IPS-11a (cell line): ENCODE results near the gene ELF3.
"Not testable (repeated sequence)": the region's sequence is repeated elsewhere in the genome, so short reads cannot be mapped to it uniquely, and the experiment has no call there.

Experiments used
- H3K4me3 ChIP-seq: one replicate; pipeline ENCODE4 v1.5.1; 2013; ENCODE audit warnings: low read depth, low read length, control low read depth

ELF3 gene

GRCh38 chr1:202007805-202008489, 2.4 kb upstream of the ELF3 start:
- H3K4me3 ChIP-seq, result peak overlapping the region; percentile 30

DNA sequence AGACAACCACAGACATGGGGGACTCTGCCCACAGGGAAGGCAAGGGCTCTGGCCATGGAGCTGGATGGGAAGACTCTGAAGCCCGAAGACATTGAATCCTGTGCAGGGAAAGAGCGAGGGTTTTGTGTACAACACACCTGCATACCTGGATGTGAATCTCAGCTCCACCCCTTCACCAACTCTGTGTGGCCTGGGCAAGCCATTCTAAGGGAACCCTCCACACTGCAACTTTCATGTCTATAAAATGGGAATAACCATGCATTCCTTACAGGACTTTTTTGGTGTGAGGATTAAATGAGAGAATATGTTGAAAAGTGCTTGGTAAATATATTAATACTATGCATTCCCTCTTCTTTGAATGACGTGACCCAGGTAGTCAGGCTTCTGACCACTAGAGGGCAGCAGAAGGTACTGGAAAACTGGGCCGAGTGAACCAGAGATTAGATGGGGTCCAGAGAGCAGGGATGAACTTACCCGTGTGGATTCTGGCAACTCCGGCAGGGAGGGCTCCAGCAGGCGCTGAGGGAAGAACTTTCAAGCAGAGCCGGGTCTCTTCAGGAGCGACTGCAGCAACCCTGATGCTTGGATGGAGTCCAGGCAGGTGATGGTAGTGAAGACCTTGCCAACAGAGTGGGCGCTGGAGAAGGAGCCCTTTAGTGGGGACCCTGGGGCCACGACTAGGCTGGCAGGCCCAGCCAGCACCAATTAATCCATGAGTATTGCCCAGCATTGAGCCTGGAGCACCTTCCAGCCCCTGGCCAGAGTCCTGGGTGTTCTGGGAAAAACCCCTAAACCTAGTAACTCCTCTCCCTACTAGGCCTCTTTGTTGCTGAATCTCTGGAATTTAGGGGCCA, 834 bp upstream of the ELF3 start:
- no peak overlapping the region for H3K4me3 ChIP-seq

DNA sequence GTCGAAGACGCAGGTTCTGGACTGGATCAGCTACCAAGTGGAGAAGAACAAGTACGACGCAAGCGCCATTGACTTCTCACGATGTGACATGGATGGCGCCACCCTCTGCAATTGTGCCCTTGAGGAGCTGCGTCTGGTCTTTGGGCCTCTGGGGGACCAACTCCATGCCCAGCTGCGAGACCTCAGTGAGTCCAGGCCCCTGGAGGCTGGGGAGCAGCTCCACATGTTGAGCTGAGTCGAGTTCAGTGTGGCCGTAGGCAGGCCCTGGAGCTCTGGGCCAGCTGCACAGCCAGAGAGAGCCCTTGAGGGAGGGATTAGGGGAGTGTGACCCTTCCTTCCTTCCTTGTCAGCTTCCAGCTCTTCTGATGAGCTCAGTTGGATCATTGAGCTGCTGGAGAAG, 1.6 kb downstream of the ELF3 start:
- H3K4me3 ChIP-seq, result no peak overlapping the region

DNA sequence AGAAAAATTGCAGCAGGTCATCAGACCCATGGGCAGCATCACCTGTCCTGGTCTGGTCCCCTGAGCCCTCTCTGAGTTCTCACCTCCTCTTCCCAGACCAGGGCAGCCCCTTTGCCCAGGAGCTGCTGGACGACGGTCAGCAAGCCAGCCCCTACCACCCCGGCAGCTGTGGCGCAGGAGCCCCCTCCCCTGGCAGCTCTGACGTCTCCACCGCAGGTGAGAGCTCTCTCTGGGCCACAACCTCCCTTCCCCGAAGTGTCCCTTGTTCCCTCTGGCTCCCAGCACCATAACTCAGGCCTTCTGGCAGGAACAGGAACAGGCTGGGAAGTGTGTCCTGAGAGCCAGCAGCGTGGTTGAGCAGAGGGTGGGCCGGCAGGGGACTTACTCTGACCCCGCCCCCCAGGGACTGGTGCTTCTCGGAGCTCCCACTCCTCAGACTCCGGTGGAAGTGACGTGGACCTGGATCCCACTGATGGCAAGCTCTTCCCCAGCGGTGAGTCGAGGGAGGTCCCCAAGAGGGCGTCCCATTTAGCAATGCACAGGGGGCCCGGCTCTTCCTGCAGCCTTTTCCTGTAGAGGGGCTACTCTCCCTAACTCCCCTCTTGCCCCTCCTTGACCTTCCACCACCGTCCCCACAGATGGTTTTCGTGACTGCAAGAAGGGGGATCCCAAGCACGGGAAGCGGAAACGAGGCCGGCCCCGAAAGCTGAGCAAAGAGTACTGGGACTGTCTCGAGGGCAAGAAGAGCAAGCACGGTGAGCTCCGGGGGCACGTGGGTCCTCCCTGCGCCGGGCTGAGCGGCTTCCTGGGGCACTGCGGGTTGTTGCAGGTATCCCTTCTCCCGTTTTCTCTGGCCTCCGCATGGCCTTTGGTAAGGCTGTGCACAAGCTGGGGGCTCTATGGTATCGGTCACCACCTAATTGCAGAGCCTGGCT, 2.4 kb downstream of the ELF3 start:
- H3K4me3 ChIP-seq, result no peak overlapping the region

- H3K4me3 ChIP-seq, result no peak overlapping the region
Observed at GRCh38 chr1:202013603-202014002, 3.2 kb downstream of the ELF3 start.

GRCh38 chr1:202014060-202014459, 3.7 kb downstream of the ELF3 start:
- H3K4me3 ChIP-seq, result no peak overlapping the region

DNA sequence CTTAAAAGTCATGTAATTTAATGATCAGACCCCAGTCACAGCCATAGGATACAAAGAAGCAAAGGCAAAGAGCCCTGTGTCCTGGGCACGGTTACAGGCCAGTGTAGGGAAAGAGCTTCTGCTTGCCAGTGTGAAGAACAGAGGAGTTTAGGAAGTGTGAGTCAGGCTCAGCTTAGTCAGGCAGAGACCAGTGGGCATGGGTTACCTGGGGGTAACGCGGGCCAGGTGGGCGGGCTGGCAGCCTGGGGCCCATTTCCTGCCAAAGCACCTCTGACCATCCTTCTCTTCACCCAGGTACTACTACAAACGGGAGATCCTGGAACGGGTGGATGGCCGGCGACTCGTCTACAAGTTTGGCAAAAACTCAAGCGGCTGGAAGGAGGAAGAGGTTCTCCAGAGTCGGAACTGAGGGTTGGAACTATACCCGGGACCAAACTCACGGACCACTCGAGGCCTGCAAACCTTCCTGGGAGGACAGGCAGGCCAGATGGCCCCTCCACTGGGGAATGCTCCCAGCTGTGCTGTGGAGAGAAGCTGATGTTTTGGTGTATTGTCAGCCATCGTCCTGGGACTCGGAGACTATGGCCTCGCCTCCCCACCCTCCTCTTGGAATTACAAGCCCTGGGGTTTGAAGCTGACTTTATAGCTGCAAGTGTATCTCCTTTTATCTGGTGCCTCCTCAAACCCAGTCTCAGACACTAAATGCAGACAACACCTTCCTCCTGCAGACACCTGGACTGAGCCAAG, 4.7 kb downstream of the ELF3 start:
- no peak overlapping the region for H3K4me3 ChIP-seq

DNA sequence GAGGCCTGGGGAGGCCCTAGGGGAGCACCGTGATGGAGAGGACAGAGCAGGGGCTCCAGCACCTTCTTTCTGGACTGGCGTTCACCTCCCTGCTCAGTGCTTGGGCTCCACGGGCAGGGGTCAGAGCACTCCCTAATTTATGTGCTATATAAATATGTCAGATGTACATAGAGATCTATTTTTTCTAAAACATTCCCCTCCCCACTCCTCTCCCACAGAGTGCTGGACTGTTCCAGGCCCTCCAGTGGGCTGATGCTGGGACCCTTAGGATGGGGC, 5.2 kb downstream of the ELF3 start:
- no peak overlapping the region for H3K4me3 ChIP-seq

GRCh38 chr1:202016022-202016810, 5.8 kb downstream of the ELF3 start:
- no peak overlapping the region for H3K4me3 ChIP-seq

DNA sequence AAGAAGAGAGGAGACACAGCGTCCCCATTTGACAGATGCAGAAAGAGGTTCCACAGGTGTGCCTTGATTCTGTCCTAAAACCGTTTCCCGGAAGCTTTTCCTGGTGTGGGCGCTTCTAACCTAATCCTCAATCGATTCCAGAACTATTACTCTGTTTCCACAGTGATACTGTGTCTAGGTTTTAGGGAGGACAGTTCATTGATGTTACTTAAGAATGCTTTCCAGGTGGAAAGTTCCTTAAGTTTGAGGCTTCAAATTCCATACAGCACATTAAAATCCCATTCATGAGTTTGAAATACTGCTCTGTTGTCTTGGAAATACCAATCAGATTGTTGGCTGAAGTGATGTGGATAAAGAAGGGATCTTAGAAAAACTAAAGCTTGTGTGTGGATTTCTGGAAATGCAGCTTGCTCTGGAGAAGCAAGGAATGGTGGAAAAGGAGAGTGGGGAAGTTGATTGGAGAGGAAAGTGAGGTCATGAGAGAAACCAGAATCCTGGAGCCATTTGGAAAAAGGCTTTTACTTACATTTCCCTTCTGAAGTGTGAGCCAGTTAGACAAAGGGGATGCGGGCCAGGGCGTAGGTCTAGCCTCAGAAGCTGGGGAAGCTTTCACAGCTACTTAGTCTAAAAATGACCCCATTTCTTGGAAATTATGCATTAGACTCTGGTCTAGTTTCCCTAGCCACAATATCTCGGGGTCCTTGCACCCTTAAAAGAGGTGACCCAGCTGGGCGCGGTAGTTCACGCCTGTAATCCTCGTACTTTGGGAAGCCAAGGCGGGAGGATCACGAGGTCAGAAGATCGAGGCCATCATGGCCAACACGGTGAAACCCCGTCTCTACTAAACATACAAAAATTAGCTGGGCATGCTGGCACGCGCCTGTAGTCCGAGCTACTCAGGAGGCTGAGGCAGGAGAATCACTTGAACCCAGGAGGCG, 6.7 kb downstream of the ELF3 start:
- H3K4me3 ChIP-seq, result no peak overlapping the region

GRCh38 chr1:202017749-202018467, 7.5 kb downstream of the ELF3 start:
- H3K4me3 ChIP-seq, result no peak overlapping the region

DNA sequence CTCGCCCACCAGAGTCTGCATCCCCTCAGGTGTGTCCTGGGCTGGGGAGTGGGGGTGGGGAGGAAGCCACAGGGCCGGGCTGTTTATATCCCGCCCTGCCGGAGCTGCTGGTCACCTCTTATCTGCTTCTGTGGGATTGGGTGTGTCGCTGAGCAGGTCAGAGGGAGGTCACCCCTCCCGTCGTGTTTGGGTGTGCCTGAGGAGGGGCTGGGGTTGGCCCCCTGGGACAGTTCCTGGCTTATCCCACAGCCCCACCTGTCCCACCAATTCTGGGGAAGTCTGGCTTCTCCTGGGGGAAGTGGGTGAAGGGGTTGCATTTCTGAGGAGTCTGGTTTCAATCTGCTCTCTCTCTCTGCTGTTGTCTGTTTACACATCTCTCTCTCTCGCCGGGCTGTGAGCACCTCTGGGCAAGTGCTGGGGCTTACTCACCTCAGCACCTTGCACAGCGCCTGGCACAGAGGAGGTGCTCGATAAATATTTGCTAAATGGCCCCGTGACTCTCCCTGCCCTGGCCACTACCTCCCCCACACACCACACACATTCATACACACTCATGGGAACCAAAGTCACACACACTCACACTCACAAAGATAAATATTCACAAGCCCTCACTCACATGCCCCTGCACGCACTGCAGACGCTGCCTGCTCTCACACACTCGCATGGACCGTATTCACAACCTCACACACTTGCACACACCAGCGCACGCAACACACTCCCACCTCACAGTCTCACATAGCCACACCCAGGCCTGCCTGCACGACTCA, 8.3 kb downstream of the ELF3 start:
- H3K4me3 ChIP-seq, result no peak overlapping the region

DNA sequence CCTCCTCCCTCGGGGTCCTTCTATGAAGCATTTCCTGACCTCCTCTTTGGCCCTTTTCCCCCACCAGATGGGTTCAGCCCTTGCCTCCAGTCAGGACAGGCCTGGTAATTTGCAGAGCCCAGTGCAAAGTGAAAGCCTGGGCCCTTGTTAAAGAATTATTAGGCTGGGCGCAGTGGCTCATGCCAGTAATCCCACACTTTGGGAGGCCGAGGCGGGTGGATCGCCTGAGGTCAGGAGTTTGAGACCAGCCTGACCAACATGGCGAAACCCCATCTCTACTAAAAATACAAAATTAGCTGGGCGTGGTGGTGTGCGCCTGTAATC, 8.8 kb downstream of the ELF3 start:
- H3K4me3 ChIP-seq, result not testable (repeated sequence)

DNA sequence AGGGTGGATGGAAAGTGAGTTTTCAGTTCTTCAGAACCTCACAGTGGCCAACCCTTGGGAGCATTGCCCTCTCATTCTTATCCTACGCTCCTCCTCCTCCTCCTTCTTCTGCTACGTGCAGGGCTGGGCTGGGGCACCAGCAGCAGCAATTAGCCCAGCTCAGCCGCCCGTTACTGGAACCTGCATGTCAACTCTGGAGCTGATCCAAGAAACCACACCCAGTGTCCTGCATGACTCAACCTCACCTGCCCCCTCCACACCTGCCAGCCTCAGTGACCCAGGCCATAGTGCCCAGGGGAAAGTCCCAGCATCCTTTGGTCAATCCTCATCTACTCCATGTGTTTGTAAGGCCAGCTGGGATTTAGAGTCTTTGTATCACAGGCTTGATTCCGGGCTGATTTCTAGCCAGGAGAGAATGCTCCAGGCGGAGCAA, 12.6 kb downstream of the ELF3 start:
- H3K4me3 ChIP-seq, result no peak overlapping the region

DNA sequence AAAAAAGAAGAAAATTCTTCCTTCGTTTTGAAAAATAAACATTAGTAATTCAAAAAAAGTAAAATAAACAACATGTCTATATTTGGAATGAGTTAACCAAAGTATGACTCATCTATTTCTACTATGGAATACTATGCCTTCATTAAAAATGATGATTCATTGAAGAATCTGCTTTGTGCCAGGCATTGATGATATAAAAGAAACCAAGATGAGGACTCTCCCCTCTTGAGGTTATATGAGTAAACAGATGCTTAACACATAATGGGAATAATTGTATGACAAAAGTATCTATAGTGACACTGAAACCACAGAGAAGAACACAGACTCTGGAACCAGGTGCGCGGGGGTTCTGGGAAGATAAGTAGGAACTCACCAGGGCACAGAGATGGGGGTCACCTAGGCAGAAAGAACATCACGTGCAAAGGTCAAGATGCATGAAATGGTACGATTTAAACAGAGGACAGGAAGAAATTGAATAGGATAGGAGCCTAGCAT, 18.8 kb downstream of the ELF3 start:
- no peak overlapping the region for H3K4me3 ChIP-seq

GRCh38 chr1:202029727-202030126, 19.3 kb downstream of the ELF3 start:
- no peak overlapping the region for H3K4me3 ChIP-seq

DNA sequence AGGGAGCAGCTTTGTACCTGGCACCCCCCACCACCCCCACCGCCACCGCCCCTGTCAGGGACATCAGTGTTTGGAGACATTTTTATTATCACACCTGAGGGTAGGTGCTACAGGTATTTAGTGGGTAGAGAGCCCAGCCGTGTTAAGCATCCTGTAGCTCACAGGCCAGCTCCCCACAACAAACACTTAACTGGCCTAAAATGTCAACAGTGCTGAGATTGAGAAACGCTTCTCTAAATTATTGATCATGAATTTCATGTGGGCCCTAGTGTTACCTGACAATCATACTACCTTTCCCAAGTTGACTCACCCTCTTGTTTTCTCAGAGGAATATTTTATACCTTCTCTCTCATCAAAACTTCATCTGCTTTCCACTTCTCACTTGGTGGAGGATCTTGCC, 21.4 kb downstream of the ELF3 start:
- no peak overlapping the region for H3K4me3 ChIP-seq
